HEK293 (cell line): Measurements from ENCODE around the gene TAGLN2.

Experiments
- CTCF ChIP-seq: fragments of 450-650 bp; formaldehyde crosslinking; IDR thresholded peaks from 2 replicates; pipeline ENCODE4 v1.5.1; 2016; ENCODE audit warnings: missing biosample characterization, missing genetic modification characterization
- OVOL3 ChIP-seq: fragments of 450-650 bp; formaldehyde crosslinking; IDR thresholded peaks from 2 replicates; pipeline ENCODE4 v1.5.1; 2016; ENCODE audit warnings: missing biosample characterization, missing genetic modification characterization
- SP2 ChIP-seq: fragments of 450-650 bp; formaldehyde crosslinking; IDR thresholded peaks from 2 replicates; pipeline ENCODE4 v1.5.1; 2016; ENCODE audit warnings: missing biosample characterization, missing genetic modification characterization
- ZFP37 ChIP-seq: fragments of 450-650 bp; formaldehyde crosslinking; IDR thresholded peaks from 2 replicates; pipeline ENCODE4 v1.5.1; 2016; ENCODE audit warnings: missing biosample characterization, missing genetic modification characterization
- ZNF280D ChIP-seq: fragments of 450-650 bp; formaldehyde crosslinking; IDR thresholded peaks from 2 replicates; pipeline ENCODE4 v1.5.1; 2016; ENCODE audit warnings: missing biosample characterization, missing genetic modification characterization
- ZNF585B ChIP-seq: fragments of 450-650 bp; formaldehyde crosslinking; IDR thresholded peaks from 2 replicates; pipeline ENCODE4 v1.5.1; 2016; ENCODE audit warnings: missing biosample characterization, missing genetic modification characterization
- ZNF677 ChIP-seq: fragments of 450-650 bp; IDR thresholded peaks from 2 replicates; pipeline ENCODE4 v1.5.0; 2018; ENCODE audit warnings: missing biosample characterization, mild to moderate bottlenecking, missing genetic modification characterization, moderate library complexity
- TF ChIP-seq, protein P1 (sequence below): fragments of 450-650 bp; formaldehyde crosslinking; IDR thresholded peaks from 2 replicates; pipeline ENCODE4 v1.5.1; 2017; ENCODE audit warnings: missing biosample characterization, missing genetic modification characterization
- TF ChIP-seq, protein P2 (sequence below): IDR thresholded peaks from 2 replicates; pipeline ENCODE4 v1.6.1; 2011; ENCODE audit warnings: mild to moderate bottlenecking, low read depth, low read length, borderline replicate concordance

- TF ChIP-seq ZNF585B (tag by site-specific recombination), result no peak
- TF ChIP-seq CTCF, result no peak
- TF ChIP-seq, protein P1, sequence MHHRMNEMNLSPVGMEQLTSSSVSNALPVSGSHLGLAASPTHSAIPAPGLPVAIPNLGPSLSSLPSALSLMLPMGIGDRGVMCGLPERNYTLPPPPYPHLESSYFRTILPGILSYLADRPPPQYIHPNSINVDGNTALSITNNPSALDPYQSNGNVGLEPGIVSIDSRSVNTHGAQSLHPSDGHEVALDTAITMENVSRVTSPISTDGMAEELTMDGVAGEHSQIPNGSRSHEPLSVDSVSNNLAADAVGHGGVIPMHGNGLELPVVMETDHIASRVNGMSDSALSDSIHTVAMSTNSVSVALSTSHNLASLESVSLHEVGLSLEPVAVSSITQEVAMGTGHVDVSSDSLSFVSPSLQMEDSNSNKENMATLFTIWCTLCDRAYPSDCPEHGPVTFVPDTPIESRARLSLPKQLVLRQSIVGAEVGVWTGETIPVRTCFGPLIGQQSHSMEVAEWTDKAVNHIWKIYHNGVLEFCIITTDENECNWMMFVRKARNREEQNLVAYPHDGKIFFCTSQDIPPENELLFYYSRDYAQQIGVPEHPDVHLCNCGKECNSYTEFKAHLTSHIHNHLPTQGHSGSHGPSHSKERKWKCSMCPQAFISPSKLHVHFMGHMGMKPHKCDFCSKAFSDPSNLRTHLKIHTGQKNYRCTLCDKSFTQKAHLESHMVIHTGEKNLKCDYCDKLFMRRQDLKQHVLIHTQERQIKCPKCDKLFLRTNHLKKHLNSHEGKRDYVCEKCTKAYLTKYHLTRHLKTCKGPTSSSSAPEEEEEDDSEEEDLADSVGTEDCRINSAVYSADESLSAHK (tag by site-specific recombination), result no peak
- no peak for TF ChIP-seq OVOL3 (tag by site-specific recombination)
- TF ChIP-seq ZNF280D, result no peak
- TF ChIP-seq SP2, result no peak
- no peak for TF ChIP-seq ZFP37 (tag by site-specific recombination)
- no peak for TF ChIP-seq ZNF677
- TF ChIP-seq, protein P2, sequence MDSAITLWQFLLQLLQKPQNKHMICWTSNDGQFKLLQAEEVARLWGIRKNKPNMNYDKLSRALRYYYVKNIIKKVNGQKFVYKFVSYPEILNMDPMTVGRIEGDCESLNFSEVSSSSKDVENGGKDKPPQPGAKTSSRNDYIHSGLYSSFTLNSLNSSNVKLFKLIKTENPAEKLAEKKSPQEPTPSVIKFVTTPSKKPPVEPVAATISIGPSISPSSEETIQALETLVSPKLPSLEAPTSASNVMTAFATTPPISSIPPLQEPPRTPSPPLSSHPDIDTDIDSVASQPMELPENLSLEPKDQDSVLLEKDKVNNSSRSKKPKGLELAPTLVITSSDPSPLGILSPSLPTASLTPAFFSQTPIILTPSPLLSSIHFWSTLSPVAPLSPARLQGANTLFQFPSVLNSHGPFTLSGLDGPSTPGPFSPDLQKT, result no peak
Observed at GRCh38 chr1:159935719-159936272, 10.5 kb upstream of the TAGLN2 start.
